Right ventricle myocardium inferior (tissue), 1 donor: ENCODE data around the gene HOXD10. TPM values are rescaled to one million over a fixed set of nuclear protein-coding genes. Genes with fewer than 3 reads are reported as not detected.

Source experiments
- ATAC-seq: fragments of 200-7000 bp; cut with Tn5 transposase; one replicate; pipeline ENCODE4 v1.9.1; 2020; ENCODE audit warnings: mild to moderate bottlenecking, moderate library complexity
- DNase-seq: peaks from one replicate; pipeline ENCODE4 v3.0.0; 2021; ENCODE audit errors: missing footprints
- intact Hi-C: fragments of 100-400 bp; cut with DNase I; formaldehyde crosslinking; loops from one replicate; pipeline ENCODE4 v1.11.0; 2022
- total RNA-seq: library from RNA; stranded (reverse); fragmentation: NEBNext Ultra II Directional; extraction: Animal tissue kit (Norgen Biotek cat#: 25700); gene quantifications from one replicate; pipeline ENCODE4 v1.2.1, GENCODE V29; 2021
- donor health status: DM: no; HTN: yes; CAD: no; lungs with severe emphysema.

The HOXD10 gene
- total RNA-seq, 1 donor from 2014 or later = not detected

- intact Hi-C loops = no loop called here
- ATAC-seq = no peak
- DNase-seq = no peak
Measured at GRCh38 chr2:176102309-176102866, 14.2 kb upstream of the HOXD10 start.

- intact Hi-C loops = no loop called here
- DNase-seq (no peak), ATAC-seq (no peak)
Measured at GRCh38 chr2:176103194-176103593, 13.4 kb upstream of the HOXD10 start.

GRCh38 chr2:176103742-176104315 is 12.7 kb upstream of the HOXD10 start:
- ATAC-seq (no peak), DNase-seq (no peak)
- intact Hi-C loops = no loop called here

GRCh38 chr2:176104316-176105077 is 12.1 kb upstream of the HOXD10 start:
- no peak for ATAC-seq
- intact Hi-C loops = no loop called here
- DNase-seq = no peak

- intact Hi-C loops = no loop called here
- ATAC-seq (no peak), DNase-seq (no peak)
Measured at GRCh38 chr2:176105078-176105729, 11.4 kb upstream of the HOXD10 start.

- ATAC-seq (no peak), DNase-seq (no peak)
- intact Hi-C loops = no loop called here
Measured at GRCh38 chr2:176105730-176106580, 10.6 kb upstream of the HOXD10 start.

- ATAC-seq (no peak), DNase-seq (no peak)
- intact Hi-C loops = no loop called here
Measured at GRCh38 chr2:176106581-176107539, 9.7 kb upstream of the HOXD10 start, which contains the start of gene HOXD11. HOXD11 (plus strand) TSS chr2:176107280; CDS start chr2:176107356, 76 bp downstream.

- DNase-seq (no peak), ATAC-seq (no peak)
- intact Hi-C loops = no loop called here
Measured at GRCh38 chr2:176107731-176108181, 8.8 kb upstream of the HOXD10 start.

GRCh38 chr2:176109192-176109901 is 7.2 kb upstream of the HOXD10 start:
- intact Hi-C loops = no loop called here
- no peak for ATAC-seq
- no peak for DNase-seq

- intact Hi-C loops = no loop called here
- no peak for ATAC-seq
- no peak for DNase-seq
Measured at GRCh38 chr2:176109946-176110345, 6.6 kb upstream of the HOXD10 start.

GRCh38 chr2:176110415-176111308 is 5.9 kb upstream of the HOXD10 start:
- no peak for ATAC-seq
- intact Hi-C loops = no loop called here

GRCh38 chr2:176111309-176111663 is 5.3 kb upstream of the HOXD10 start:
- ATAC-seq = no peak
- intact Hi-C loops = no loop called here
- no peak for DNase-seq

More at GRCh38 chr2:176110415-176111308, 5.9 kb upstream of the HOXD10 start:
- no peak for DNase-seq

GRCh38 chr2:176111846-176112374 is 4.7 kb upstream of the HOXD10 start:
- DNase-seq (no peak), ATAC-seq (no peak)
- intact Hi-C loops = no loop called here

GRCh38 chr2:176112375-176113302 is 3.9 kb upstream of the HOXD10 start:
- DNase-seq = no peak
- intact Hi-C loops = no loop called here
- ATAC-seq = no peak
